Heart left ventricle (tissue), 13 donors: ENCODE data around the gene RBMS3.

Experiments used
- CTCF ChIP-seq, 12 donors: fragments of 200-600 bp; sonication (generic) in 4 of 12; IDR thresholded peaks; one replicate each; pipeline versions ENCODE4 v1.5.0 to v1.8.0; 2018 to 2022; ENCODE audit warnings: antibody characterized with exemption in 12 of 12, mild to moderate bottlenecking in 5 of 12
- POLR2A ChIP-seq, 2 donors: fragments of 450-650 bp; IDR thresholded peaks; one replicate each; pipeline ENCODE4 v1.6.1; 2017; ENCODE audit warnings: antibody characterized with exemption in 2 of 2, mild to moderate bottlenecking in 2 of 2, moderate library complexity in 2 of 2
- donor health status: ischemic (EF 13 %, LVEDD 7.1; RV severe dilation, severe dysfunction).
- donor health status: DM: no; HTN: yes; CAD: no.
- donor health status: DM: no; HTN: no; CAD: no.
- donor health status: ischemic (EF 25% LVEDD 6.9; RV normal size, moderate dysfunction).
- donor health status: ischemic (EF 25% LVEDD 5.7; RV mildly dilated, moderate dysfunction).
- donor health status: ischemic (EF 35%, LVEDD 5.7; RV mildly dilated, moderate dysfunction).
- donor health status: nonischemic (EF 11% LVEDD 7.7; RV severe dilation, severe dysfunction).
- donor health status: DM: yes; HTN: yes; CAD: no.
- donor health status: PGD.
- donor health status: ischemic (EF 29% LVEDD 5.4; RV normal size, mild dysfunction).
- donor health status: nonischemic (EF 23%, LVEDD 6.1; RV moderate dilation, normal function).

GRCh38 chr3:29610781-29611180, 329.9 kb downstream of the RBMS3 start:
- TF ChIP-seq CTCF (IDR thresholded peaks at IDR 0.05), result no peak
- TF ChIP-seq POLR2A (IDR thresholded peaks at IDR 0.05), result no peak
